ENCODE data around the gene SUCLA2. TPM values are rescaled to one million over a fixed set of nuclear protein-coding genes. Genes with fewer than 3 reads are reported as not detected.

SUCLA2 gene
- total RNA-seq, 6 experiments from 2014 or later: 37.7 to 47.0 (median 42.4) TPM

DNA sequence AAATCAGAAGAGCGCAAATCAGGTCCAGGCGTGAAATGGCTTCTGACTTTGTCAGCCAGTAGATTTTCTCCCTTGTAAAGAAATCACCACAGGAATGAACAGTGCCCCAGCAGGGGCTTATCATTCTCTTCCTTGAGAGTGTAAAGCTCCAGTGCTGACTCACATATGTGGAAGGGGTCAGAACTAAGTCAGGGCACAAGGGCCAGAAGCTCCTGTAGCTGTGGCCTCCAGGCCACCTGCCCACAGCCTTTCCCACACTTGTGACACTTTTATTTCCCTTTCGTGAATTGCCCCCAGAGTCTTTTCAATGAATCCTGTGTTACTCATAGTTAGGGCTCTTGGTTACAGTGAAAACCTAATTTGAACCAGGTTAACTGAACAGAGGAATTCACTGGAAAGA, 99.6 kb downstream of the SUCLA2 start:
- H3K27ac Mint-ChIP-seq: no peak overlapping the region
- H3K36me3 Mint-ChIP-seq (ENCODE audit: low read depth): peaks cover 9% of the 10 kb centered on the region; the same call in 1 of the 2 replicates
- H3K4me1 Mint-ChIP-seq (ENCODE audit: low read depth): peaks cover 49% of the 10 kb centered on the region
- no peak for DNase-seq
- TF ChIP-seq, protein P1, sequence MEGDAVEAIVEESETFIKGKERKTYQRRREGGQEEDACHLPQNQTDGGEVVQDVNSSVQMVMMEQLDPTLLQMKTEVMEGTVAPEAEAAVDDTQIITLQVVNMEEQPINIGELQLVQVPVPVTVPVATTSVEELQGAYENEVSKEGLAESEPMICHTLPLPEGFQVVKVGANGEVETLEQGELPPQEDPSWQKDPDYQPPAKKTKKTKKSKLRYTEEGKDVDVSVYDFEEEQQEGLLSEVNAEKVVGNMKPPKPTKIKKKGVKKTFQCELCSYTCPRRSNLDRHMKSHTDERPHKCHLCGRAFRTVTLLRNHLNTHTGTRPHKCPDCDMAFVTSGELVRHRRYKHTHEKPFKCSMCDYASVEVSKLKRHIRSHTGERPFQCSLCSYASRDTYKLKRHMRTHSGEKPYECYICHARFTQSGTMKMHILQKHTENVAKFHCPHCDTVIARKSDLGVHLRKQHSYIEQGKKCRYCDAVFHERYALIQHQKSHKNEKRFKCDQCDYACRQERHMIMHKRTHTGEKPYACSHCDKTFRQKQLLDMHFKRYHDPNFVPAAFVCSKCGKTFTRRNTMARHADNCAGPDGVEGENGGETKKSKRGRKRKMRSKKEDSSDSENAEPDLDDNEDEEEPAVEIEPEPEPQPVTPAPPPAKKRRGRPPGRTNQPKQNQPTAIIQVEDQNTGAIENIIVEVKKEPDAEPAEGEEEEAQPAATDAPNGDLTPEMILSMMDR (IDR thresholded peaks at IDR 0.05): no peak
- H3K9me3 Mint-ChIP-seq: no peaks in the 10 kb centered on the region
- H3K4me3 Mint-ChIP-seq: no peak overlapping the region
- no peaks in the 10 kb centered on the region for H3K27me3 Mint-ChIP-seq (ENCODE audit: insufficient read depth)

- peaks cover 32% of the 10 kb centered on the region for H3K4me1 Mint-ChIP-seq (ENCODE audit: low read depth)
- no peaks in the 10 kb centered on the region for H3K9me3 Mint-ChIP-seq
- TF ChIP-seq, protein P1 (IDR thresholded peaks at IDR 0.05): no peak
- peaks cover 9% of the 10 kb centered on the region; the same call in 1 of the 2 replicates for H3K36me3 Mint-ChIP-seq (ENCODE audit: low read depth)
- no peak overlapping the region for H3K4me3 Mint-ChIP-seq
- no peak for DNase-seq
- H3K27me3 Mint-ChIP-seq (ENCODE audit: insufficient read depth): no peaks in the 10 kb centered on the region; the same call in 1 of the 2 replicates
- no peak overlapping the region for H3K27ac Mint-ChIP-seq
These were observed 103.0 kb downstream of the SUCLA2 start for GRCh38 chr13:47898080-47898479.

DNA sequence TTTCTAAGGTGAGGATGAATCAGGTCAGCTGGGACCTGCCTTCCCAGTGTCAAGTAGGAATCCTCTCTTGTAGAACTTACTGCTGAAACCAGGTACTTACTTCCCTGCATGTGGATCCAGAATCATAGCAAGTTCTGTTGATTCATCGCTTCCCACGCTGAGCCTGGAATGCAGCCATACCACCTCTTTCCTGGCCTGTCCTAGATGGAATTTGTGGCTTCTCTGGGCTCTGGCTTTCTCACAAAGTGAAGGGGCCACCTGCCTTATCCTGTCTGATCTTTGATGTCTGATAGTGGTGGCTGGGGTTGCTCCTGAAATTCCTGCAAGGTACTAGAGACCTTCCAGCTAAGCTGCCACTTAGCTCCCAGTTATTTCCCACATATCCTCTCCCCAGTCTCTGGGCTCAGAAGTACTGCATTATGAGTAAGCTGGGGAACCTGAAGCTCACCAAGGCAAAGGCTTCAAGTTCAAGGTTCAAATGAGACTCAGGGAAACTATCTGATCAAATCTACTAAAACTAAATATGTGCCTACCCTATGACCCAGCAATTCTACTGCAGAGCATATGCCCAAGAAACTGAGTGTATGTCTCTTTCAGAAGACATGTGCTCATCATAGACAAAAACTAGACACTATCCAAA, 103.5 kb downstream of the SUCLA2 start:
- no peak overlapping the region for H3K27ac Mint-ChIP-seq
- no peak for DNase-seq
- no peaks in the 10 kb centered on the region for H3K9me3 Mint-ChIP-seq
- peaks cover 32% of the 10 kb centered on the region for H3K4me1 Mint-ChIP-seq (ENCODE audit: low read depth)
- no peak overlapping the region for H3K4me3 Mint-ChIP-seq
- TF ChIP-seq, protein P1 (IDR thresholded peaks at IDR 0.05): no peak
- H3K27me3 Mint-ChIP-seq (ENCODE audit: insufficient read depth): no peaks in the 10 kb centered on the region; the same call in 1 of the 2 replicates
- H3K36me3 Mint-ChIP-seq (ENCODE audit: low read depth): peaks cover 9% of the 10 kb centered on the region; the same call in 1 of the 2 replicates

DNA sequence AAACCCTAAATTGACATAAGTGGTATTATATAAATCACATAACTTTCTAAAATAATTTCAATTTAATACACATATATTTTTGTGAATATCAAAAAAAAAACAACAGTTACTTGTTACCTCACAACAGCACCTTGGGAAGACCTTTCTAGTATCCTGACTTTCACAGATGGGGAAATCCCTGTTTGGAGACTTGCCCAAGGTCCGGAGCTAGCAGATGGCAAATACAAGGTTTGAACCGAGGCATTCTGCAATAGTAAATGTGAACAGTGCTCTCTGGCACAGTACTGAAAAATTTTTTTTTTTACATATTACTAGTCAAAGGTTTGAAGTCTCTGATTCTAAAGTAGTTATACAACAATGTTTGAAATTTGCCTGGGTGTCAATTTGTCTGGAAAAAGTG, 104.5 kb downstream of the SUCLA2 start:
- DNase-seq: no peak
- TF ChIP-seq, protein P1 (IDR thresholded peaks at IDR 0.05): no peak
- no peaks in the 10 kb centered on the region; the same call in 1 of the 2 replicates for H3K27me3 Mint-ChIP-seq (ENCODE audit: insufficient read depth)
- no peak overlapping the region for H3K27ac Mint-ChIP-seq
- H3K9me3 Mint-ChIP-seq: no peaks in the 10 kb centered on the region
- H3K4me1 Mint-ChIP-seq (ENCODE audit: low read depth): peaks cover 27% of the 10 kb centered on the region
- H3K36me3 Mint-ChIP-seq (ENCODE audit: low read depth): peaks cover 9% of the 10 kb centered on the region; the same call in 1 of the 2 replicates
- H3K4me3 Mint-ChIP-seq: no peak overlapping the region

GRCh38 chr13:47896111-47896510, 105.0 kb downstream of the SUCLA2 start:
- Mint-ChIP-seq H3K36me3 (ENCODE audit: low read depth) (peaks cover 9% of the 10 kb centered on the region; the same call in 1 of the 2 replicates), H3K4me1 (ENCODE audit: low read depth) (peaks cover 23% of the 10 kb centered on the region), H3K4me3 (no peak overlapping the region), H3K27me3 (ENCODE audit: insufficient read depth) (no peaks in the 10 kb centered on the region; the same call in 1 of the 2 replicates), H3K27ac (no peak overlapping the region), H3K9me3 (no peaks in the 10 kb centered on the region)
- no peak for DNase-seq
- TF ChIP-seq, protein P1 (IDR thresholded peaks at IDR 0.05): no peak

Measured in HFFc6 (cell line).